Measurements from ENCODE around the gene KASH5.

DNA sequence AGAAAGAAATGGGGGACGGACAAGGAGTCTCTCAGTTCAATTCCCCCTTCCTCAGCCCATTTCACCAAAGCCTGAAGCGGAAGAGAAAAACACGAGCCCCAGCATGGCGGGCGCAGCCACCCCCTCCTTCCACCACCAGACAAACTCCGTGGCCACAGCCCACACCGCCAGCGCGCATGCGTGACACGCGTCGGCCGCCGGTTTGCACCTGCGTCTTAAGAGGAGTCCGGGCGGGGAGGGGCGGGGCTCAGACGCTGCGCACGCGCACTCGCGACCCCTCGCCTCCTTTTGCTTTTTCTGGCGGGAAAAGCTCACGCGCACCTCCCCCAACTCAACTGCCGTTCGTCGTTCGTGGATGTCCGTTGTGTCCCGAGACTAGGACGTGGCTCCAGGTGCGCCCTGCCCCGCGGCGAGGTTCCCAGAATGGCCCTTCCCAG is at the start of gene KASH5:
- TF ChIP-seq, protein P1, sequence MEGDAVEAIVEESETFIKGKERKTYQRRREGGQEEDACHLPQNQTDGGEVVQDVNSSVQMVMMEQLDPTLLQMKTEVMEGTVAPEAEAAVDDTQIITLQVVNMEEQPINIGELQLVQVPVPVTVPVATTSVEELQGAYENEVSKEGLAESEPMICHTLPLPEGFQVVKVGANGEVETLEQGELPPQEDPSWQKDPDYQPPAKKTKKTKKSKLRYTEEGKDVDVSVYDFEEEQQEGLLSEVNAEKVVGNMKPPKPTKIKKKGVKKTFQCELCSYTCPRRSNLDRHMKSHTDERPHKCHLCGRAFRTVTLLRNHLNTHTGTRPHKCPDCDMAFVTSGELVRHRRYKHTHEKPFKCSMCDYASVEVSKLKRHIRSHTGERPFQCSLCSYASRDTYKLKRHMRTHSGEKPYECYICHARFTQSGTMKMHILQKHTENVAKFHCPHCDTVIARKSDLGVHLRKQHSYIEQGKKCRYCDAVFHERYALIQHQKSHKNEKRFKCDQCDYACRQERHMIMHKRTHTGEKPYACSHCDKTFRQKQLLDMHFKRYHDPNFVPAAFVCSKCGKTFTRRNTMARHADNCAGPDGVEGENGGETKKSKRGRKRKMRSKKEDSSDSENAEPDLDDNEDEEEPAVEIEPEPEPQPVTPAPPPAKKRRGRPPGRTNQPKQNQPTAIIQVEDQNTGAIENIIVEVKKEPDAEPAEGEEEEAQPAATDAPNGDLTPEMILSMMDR (IDR thresholded peaks at IDR 0.05; ENCODE audit: low read depth, low read length), result no peak
- TF ChIP-seq EZH2phosphoT487 (IDR thresholded peaks at IDR 0.05; ENCODE audit: low read depth), result no peak
